ENCODE measurements around the gene BNIP1.

BNIP1 gene

GRCh38 chr5:173187054-173187743 lies 42.9 kb downstream of the BNIP1 start:
- TF ChIP-seq CTCF (IDR thresholded peaks at IDR 0.05; ENCODE audit: insufficient read depth, missing control alignments), result no peak
- DNase-seq (ENCODE audit: insufficient read length, low spot score), result no peak
- FAIRE-seq, result no peak

DNA sequence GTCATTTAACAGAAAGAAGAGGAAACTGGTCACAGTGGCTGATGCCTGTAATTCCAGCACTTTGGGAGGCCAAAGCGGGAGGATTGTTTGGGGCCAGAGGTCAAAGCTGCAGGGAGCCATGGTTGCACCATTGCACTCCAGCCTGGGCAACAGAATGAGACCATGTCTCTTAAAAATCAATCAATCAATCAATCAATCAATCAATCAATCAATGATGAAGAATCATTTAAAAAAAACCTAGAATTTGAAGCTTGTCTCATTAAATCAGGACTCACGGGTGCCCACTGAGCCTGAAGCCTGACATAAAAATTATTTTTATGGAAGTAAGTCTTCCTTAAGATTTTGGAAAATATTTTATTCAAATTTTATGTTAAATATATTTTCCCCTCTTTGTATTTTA lies 43.9 kb downstream of the BNIP1 start:
- TF ChIP-seq CTCF (IDR thresholded peaks at IDR 0.05; ENCODE audit: insufficient read depth, missing control alignments), result no peak
- FAIRE-seq (no peak), DNase-seq (ENCODE audit: insufficient read length, low spot score) (no peak)

DNA sequence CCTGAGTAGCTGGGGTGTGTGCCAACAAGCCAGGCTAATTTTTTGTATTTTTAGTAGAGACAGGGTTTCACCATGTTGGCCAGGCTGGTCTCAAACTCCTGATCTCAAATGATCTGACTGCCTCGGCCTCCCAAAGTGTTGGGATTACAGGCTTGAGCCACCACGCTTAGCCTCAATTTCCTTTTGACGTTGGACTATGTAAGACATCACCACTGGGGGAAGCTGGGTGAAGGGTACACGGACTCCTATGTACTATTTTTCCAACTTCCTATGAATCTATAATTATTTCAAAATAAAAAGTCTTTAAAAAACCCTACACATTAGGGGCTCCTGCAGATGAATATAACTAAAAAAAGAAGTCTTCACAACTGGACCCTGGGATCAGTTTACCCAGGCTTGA lies 46.7 kb downstream of the BNIP1 start:
- TF ChIP-seq CTCF (IDR thresholded peaks at IDR 0.05; ENCODE audit: insufficient read depth, missing control alignments), result no peak
- FAIRE-seq (no peak), DNase-seq (ENCODE audit: insufficient read length, low spot score) (no peak)

DNA sequence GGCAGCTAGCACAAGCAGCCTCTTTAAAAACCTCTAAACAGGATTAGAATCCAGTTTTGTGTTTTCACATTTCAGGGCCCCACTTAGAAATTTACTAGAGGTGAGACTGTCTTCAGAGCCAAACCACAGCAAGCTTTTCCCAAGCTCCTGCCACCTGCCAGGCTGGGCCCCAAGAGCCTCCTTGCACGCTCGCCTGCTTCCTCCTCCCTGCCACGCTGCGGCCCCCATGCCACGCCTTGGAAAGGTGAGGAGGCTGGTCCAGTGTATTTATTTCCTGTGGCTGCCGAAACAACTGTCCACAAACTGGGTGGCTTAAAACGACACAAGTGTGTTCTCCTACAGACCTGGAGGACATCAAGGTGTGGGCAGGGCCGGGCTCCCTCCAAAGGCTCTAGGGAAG lies 47.2 kb downstream of the BNIP1 start:
- FAIRE-seq (no peak), DNase-seq (ENCODE audit: insufficient read length, low spot score) (no peak)
- no peak for TF ChIP-seq CTCF (IDR thresholded peaks at IDR 0.05; ENCODE audit: insufficient read depth, missing control alignments)

GRCh38 chr5:173192561-173192960 lies 48.2 kb downstream of the BNIP1 start:
- no peak for DNase-seq (ENCODE audit: insufficient read length, low spot score)
- TF ChIP-seq CTCF (IDR thresholded peaks at IDR 0.05; ENCODE audit: insufficient read depth, missing control alignments), result no peak
- FAIRE-seq, result no peak

GRCh38 chr5:173196133-173196952 lies 52.0 kb downstream of the BNIP1 start:
- DNase-seq (ENCODE audit: insufficient read length, low spot score) (no peak), FAIRE-seq (no peak)
- TF ChIP-seq CTCF (IDR thresholded peaks at IDR 0.05; ENCODE audit: insufficient read depth, missing control alignments), result no peak

GRCh38 chr5:173197375-173197891 lies 53.1 kb downstream of the BNIP1 start:
- no peak for FAIRE-seq
- TF ChIP-seq CTCF (IDR thresholded peaks at IDR 0.05; ENCODE audit: insufficient read depth, missing control alignments), result no peak
- DNase-seq (ENCODE audit: insufficient read length, low spot score), result no peak

Data from D721Med (cell line).